ENCODE results near the gene TBC1D21.

- no peak for TF ChIP-seq CTCF (conservative IDR thresholded peaks at IDR 0.05 in 1 of 2, IDR thresholded peaks at IDR 0.05 in 1 of 2; ENCODE audit: extremely low read depth in 1 of 2, insufficient read depth in 1 of 2, low read depth in 1 of 2, low read length in 2 of 2)
- no peak for TF ChIP-seq EZH2 (IDR thresholded peaks at IDR 0.05; ENCODE audit: borderline replicate concordance, low read length)
These were observed 5.9 kb upstream of the TBC1D21 start for GRCh38 chr15:73867426-73867825.

Data from mammary epithelial cell (primary cell).